ENCODE measurements around the gene PSD2. TPM values are rescaled to one million over a fixed set of nuclear protein-coding genes. Genes with fewer than 3 reads are reported as not detected.

Gene PSD2
- total RNA-seq, 1 donor from 2014 or later, result 0.24 TPM

GRCh38 chr5:139854953-139855352, 59.3 kb downstream of the PSD2 start:
- DNase-seq (ENCODE audit: low spot score), result no peak

- DNase-seq (ENCODE audit: low spot score), result no peak
Observed at GRCh38 chr5:139855451-139855850, 59.8 kb downstream of the PSD2 start.

DNA sequence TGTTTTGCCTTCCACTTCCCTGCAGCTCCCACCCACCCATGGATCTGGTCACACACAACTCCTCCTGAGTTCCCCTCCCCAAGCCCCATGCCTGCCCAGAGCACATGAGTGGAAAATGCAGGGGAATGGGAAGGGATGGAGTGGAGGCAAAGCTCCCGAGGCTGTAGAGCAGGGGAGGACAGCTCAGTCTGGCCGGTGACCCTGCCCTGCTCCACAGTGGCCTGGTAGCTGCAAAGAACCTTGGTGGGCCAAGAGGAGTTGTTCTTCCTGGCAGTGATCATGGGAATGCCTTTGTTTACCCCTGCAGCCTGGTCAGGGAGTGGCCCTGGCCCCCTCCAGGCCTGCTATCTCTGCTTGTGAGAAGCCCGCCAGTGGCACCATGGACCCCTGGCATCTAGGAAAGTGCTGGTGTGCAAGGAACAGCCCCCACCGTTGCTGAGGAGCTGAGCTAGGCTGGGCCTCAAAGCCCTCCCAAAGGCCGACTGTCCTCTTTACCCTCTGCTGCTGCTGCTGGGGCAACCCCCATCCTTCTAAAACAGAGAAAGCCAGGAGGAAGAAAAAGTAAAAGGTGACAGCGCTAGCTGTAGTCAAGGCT, 60.4 kb downstream of the PSD2 start:
- no peak for DNase-seq (ENCODE audit: low spot score)

DNA sequence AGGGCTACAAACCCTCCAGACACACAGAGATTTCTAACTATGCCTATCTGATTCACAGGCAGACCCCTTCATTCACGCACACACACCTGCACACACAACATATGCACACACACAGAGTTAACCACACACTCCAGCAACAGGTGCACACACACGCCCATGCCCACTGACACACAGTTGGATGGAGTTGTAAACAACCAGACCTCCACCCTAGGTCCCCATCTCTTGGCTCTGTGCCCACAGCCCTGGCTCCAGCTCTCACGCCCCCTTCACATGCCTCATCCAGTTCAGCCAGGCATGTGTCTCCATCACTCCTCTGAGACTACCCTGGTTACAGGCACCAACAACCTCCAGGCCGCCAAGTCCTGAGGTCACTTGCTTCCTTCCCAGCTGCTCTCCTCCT, 61.1 kb downstream of the PSD2 start:
- no peak for DNase-seq (ENCODE audit: low spot score)

GRCh38 chr5:139859013-139859412, 63.4 kb downstream of the PSD2 start:
- no peak for DNase-seq (ENCODE audit: low spot score)

GRCh38 chr5:139861021-139861888, 65.6 kb downstream of the PSD2 start:
- DNase-seq (ENCODE audit: low spot score), result no peak

DNA sequence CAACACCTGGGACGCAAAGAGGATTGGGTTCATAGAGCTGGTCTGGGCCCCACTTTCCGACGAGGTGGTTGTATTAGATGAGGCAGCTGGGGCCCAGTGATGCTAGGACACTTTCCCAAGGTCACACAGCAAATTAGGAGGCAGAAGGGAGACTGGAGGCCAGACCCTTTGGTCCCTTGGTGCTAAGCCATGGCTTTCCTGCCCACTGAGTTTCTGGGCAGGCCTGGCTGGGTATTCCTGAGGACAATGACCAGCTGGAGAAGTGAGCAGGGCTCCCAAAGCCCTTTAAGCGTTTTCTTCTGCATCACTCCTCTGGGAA, 66.2 kb downstream of the PSD2 start:
- DNase-seq (ENCODE audit: low spot score), result no peak

GRCh38 chr5:139862313-139862712, 66.7 kb downstream of the PSD2 start:
- DNase-seq (ENCODE audit: low spot score), result no peak

GRCh38 chr5:139862803-139863202, 67.2 kb downstream of the PSD2 start:
- no peak for DNase-seq (ENCODE audit: low spot score)

GRCh38 chr5:139863361-139863760, 67.8 kb downstream of the PSD2 start:
- peak; percentile 42 for DNase-seq (ENCODE audit: low spot score)

GRCh38 chr5:139863855-139864558, 68.4 kb downstream of the PSD2 start:
- DNase-seq (ENCODE audit: low spot score), result peak; percentile 62

GRCh38 chr5:139864716-139865483, 69.3 kb downstream of the PSD2 start:
- DNase-seq (ENCODE audit: low spot score), result no peak

DNA sequence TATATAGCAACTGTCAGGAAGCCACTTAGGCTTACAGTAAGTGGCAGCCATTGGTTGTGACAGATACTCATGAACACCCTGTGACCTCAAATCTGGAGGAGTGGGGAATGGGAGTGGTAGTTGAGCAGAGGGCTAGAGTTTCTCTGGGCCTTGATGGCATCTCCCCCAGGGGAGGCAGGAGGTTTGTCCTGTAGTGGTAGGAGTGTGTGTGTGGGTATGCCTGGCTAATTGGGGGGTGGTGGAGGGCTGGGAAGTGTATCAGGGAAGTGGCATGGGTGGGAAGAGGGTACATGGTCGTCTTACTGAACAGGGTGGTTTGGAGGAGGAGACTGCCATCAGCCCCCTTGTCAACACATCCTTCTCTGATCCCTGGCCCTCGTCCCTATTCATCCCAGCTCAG, 71.5 kb downstream of the PSD2 start:
- DNase-seq (ENCODE audit: low spot score), result no peak

- no peak for DNase-seq (ENCODE audit: low spot score)
Observed at GRCh38 chr5:139867581-139867980, 72.0 kb downstream of the PSD2 start.

DNA sequence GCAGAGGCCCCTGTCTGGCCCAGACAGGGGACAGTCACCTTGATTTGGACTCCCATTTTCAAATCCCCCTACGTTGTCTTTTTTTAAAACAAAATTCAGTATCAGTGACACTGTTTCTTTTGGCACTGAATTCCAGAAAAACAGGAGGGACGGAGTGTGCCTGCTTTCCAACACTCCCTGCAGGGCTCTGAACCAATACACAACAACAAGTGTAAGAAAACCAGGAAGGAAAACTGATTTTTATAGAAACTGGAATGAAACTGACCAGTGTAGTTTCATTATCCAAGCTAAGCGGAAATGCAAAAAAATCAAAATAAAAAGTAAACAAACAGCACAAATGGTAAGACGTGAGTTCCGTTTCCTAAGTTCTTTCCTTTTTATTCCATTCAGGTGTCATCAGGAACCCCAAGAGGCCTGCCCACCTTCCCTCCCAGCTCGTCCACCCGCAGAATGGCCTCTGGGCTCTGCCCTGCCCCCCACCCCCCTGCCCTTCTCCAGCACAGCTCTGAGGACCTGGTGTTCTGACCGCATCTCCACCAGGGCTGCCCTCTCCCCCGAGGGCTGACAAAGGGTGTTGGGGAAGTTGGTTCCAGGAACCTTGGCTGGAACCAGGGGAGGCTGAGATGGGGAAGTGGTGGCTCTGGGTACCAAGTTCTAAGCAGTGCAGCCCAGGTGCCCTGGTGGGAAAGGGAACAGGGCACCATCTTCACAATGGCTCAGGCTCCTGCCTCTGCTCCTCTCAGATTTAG, 73.6 kb downstream of the PSD2 start:
- no peak for DNase-seq (ENCODE audit: low spot score)

DNA sequence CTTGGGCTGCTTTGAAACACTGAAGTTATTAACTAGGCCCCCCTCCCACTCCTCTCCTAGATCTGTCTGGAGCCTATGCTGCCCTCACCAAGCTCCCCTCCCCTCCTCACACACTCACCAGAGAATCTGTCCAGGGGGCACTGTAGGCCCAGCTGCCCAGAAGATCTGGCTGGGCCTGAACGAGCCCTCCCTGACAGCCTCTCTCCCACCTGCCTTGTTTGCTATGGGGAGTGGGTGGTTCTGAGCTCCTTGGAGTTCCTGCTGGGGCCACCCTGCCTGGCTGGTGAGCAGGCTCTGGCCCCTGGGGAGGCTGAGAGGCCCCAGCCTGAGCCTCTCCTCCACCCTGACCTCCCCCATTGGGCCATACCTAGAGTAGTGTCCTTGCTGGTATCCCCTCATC, 75.1 kb downstream of the PSD2 start:
- DNase-seq (ENCODE audit: low spot score), result no peak

- DNase-seq (ENCODE audit: low spot score), result no peak
Observed at GRCh38 chr5:139871614-139872013, 76.0 kb downstream of the PSD2 start.

- DNase-seq (ENCODE audit: low spot score), result no peak
Observed at GRCh38 chr5:139872052-139872766, 76.6 kb downstream of the PSD2 start.

DNA sequence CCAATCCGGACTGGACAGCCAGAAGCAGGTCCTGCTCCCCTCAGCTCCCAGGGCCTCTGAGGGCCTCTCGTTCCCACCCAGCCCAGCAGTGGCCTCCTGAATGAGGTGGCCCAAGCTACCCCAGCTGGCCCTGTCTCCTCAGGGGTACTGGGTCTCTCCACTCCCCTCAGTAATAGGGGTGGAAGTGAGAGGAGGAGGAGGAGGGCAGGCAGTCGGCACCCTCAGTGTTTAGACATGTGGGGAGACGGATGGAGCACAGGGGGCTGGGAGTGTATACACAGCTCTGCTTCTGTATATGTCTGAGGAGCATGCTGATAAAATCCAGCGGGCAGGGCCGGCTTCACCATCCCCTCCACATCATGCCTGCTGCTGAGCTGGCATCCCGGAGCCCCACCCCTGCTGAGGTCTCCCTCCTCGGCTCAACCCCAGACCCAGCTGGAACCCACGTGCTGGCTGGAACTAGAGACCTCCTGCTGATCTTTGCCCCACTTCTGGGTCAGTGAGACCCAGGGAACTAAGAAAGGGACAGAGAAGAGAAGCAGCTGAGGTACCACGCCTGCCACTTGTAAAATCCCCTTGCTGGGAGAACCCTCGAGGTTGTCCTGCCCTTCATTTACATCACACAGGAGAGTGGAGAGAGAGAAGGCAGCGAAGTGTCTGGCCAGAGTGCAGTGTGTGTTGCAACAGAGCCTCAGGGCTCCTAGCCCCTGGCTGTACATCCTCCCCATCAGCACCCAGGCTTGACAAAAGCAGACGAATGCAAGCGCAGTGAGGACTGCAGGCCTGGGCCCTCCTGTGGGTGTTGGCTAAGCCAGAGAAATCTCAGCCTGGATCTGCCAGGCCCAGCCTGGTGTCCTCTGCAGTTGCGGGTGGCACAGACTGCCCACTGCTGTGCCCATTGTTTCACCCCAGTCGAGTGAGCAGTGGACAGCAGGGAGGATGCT, 77.5 kb downstream of the PSD2 start:
- peak; percentile 31 for DNase-seq (ENCODE audit: low spot score)

All from umbilical cord (tissue), 2 donors.